Astrocyte (in vitro differentiated cells and primary cell): Measurements from ENCODE around the gene TYROBP.

Source experiments
- EZH2 ChIP-seq: IDR thresholded peaks from 2 replicates; pipeline ENCODE4 v1.6.1; 2012; ENCODE audit warnings: mild to moderate bottlenecking, low read length, inconsistent platforms; ENCODE audit not compliant: insufficient read depth
- TF ChIP-seq, protein P1 (sequence below): IDR thresholded peaks from 2 replicates; pipeline ENCODE4 v1.5.1; 2011; ENCODE audit warnings: low read depth, mild to moderate bottlenecking, inconsistent platforms, low read length, moderate library complexity; ENCODE audit not compliant: insufficient read depth

DNA sequence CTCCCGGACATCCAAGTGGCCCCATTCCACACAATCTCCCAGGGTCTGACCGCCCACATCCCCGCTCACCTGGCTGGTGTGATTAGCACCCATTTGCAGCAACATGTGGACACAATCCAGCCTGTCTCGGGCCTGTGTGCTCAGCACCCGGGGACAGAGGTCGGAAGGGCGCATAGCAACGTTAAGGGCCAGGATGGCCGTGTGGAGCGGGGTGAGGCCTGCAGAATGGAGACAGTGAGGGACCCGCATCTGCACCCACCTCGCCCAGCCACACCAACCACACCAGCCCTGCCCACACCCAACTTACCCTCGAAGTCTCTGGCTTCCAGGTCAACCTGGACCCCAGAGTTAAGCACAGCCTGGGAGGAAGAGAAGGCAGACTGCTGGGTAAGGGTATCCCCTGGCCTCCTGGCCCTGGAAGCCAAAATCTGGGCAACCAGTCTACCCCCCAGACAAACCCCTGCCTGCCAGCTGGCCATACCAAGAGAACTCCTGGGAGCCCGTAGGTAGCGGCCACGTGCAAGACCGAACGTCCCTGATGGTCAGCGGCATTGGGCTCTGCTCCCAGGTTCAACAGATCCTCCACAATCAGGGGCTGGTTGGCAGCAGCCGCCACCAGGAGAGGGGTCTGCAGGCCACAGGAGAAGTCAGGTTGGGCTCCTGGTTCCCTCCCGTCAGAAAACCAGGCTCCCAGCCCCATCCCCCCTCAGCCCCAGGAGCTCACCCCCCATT lies 12.0 kb downstream of the TYROBP start:
- TF ChIP-seq, protein P1, sequence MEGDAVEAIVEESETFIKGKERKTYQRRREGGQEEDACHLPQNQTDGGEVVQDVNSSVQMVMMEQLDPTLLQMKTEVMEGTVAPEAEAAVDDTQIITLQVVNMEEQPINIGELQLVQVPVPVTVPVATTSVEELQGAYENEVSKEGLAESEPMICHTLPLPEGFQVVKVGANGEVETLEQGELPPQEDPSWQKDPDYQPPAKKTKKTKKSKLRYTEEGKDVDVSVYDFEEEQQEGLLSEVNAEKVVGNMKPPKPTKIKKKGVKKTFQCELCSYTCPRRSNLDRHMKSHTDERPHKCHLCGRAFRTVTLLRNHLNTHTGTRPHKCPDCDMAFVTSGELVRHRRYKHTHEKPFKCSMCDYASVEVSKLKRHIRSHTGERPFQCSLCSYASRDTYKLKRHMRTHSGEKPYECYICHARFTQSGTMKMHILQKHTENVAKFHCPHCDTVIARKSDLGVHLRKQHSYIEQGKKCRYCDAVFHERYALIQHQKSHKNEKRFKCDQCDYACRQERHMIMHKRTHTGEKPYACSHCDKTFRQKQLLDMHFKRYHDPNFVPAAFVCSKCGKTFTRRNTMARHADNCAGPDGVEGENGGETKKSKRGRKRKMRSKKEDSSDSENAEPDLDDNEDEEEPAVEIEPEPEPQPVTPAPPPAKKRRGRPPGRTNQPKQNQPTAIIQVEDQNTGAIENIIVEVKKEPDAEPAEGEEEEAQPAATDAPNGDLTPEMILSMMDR = no peak
- TF ChIP-seq EZH2 = no peak
